ENCODE measurements around the gene ZNF335.
"Not testable (repeated sequence)": the region's sequence is repeated elsewhere in the genome, so short reads cannot be mapped to it uniquely, and the experiment has no call there.

Gene ZNF335

GRCh38 chr20:45901332-45901731, 70.7 kb downstream of the ZNF335 start:
- H3K9ac ChIP-seq (ENCODE audit: low read length in 5 of 5); H3K4me3 ChIP-seq (ENCODE audit: low read depth in 1 of 5, low read length in 5 of 5); H3K4me1 ChIP-seq (ENCODE audit: control insufficient read depth in 5 of 5, insufficient read depth in 5 of 5, low read length in 5 of 5); H3K9me3 ChIP-seq (ENCODE audit: control insufficient read depth in 5 of 5, low read length in 5 of 5); H3K27me3 ChIP-seq (ENCODE audit: control insufficient read depth in 5 of 5, insufficient read depth in 4 of 5, low read length in 5 of 5); H3K27ac ChIP-seq (ENCODE audit: low read depth, low read length): not testable (repeated sequence)
- peaks cover 4 to 89% (median 70%) of the 10 kb centered on the region in 5 donors for H3K36me3 ChIP-seq (ENCODE audit: control insufficient read depth in 5 of 5, insufficient read depth in 5 of 5, low read length in 5 of 5)

- no peaks in the 10 kb centered on the region for H3K4me1 ChIP-seq (ENCODE audit: control insufficient read depth in 5 of 5, insufficient read depth in 5 of 5, low read length in 5 of 5)
- no peak overlapping the region for H3K27ac ChIP-seq (ENCODE audit: low read depth, low read length)
- peaks cover 4 to 90% (median 67%) of the 10 kb centered on the region in 5 donors for H3K36me3 ChIP-seq (ENCODE audit: control insufficient read depth in 5 of 5, insufficient read depth in 5 of 5, low read length in 5 of 5)
- no peak overlapping the region for H3K4me3 ChIP-seq (ENCODE audit: low read depth in 1 of 5, low read length in 5 of 5)
- no peaks in the 10 kb centered on the region for H3K9me3 ChIP-seq (ENCODE audit: control insufficient read depth in 5 of 5, low read length in 5 of 5)
- no peaks in the 10 kb centered on the region for H3K27me3 ChIP-seq (ENCODE audit: control insufficient read depth in 5 of 5, insufficient read depth in 4 of 5, low read length in 5 of 5)
- H3K9ac ChIP-seq (ENCODE audit: low read length in 5 of 5), result no peak overlapping the region
These were observed 72.8 kb downstream of the ZNF335 start for GRCh38 chr20:45899046-45899835.
